HUES48 (cell line): Measurements from ENCODE around the gene CAPN2.
A peak's percentile ranks its signal among the peaks of the same experiment; 100 is the strongest.

ENCODE experiments used
- H3K27ac ChIP-seq: one replicate; pipeline ENCODE4 v1.7.0; 2013; ENCODE audit warnings: low read depth, low read length, inconsistent platforms
- H3K27me3 ChIP-seq: 2 replicates; pipeline ENCODE4 v1.6.1; 2013; ENCODE audit warnings: mild to moderate bottlenecking, low read length; ENCODE audit not compliant: control insufficient read depth, insufficient read depth
- H3K36me3 ChIP-seq: 2 replicates; pipeline ENCODE4 v1.6.1; 2013; ENCODE audit warnings: low read length; ENCODE audit not compliant: control insufficient read depth, insufficient read depth
- H3K4me1 ChIP-seq: 2 replicates; pipeline ENCODE4 v1.6.1; 2013; ENCODE audit warnings: mild to moderate bottlenecking, low read length; ENCODE audit not compliant: control insufficient read depth, insufficient read depth
- H3K4me3 ChIP-seq: 2 replicates; pipeline ENCODE4 v1.5.1; 2013; ENCODE audit warnings: mild to moderate bottlenecking, low read depth, low read length
- H3K9ac ChIP-seq: 2 replicates; pipeline ENCODE4 v1.6.1; 2013; ENCODE audit warnings: mild to moderate bottlenecking, low read depth, low read length, moderate library complexity
- H3K9me3 ChIP-seq: 2 replicates; pipeline ENCODE4 v1.6.1; 2013; ENCODE audit warnings: low read length; ENCODE audit not compliant: control insufficient read depth, insufficient read depth

The CAPN2 gene

DNA sequence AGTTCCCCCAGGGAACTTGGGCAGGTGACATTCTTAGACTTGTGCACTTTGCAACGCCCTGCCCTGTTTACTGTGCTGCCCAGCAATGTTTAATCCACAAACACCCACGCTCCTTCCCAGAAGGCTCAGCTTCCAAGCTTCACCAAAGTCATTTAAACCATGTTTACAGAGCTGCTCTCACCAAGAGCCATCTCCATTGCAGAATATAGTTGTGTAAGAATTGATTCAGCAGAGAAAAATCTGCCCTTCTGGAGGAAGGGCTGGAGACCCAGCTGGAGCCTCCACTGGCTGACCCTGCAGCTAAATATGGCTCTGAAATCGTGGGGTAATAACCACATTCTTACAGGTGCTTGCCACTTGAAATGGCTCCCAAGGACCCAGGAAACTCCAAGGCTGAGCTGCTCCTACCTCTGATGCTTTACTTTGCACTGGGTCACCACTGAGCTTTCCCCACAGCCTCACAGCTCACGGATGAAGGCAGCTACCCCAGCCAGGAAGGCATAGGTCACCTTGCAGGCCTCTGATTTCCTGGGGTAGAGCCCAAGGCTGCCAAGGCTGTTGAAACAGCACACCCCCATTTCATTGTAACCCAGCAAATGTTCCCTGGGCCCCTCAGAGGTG lies 8.7 kb downstream of the CAPN2 start:
- H3K27me3 ChIP-seq: peaks cover 50% of the 10 kb centered on the region
- no peak overlapping the region for H3K4me3 ChIP-seq
- no peak overlapping the region for H3K27ac ChIP-seq
- H3K36me3 ChIP-seq: no peaks in the 10 kb centered on the region
- H3K9ac ChIP-seq: no peak overlapping the region
- H3K9me3 ChIP-seq: no peaks in the 10 kb centered on the region
- H3K4me1 ChIP-seq: peaks cover 25% of the 10 kb centered on the region

DNA sequence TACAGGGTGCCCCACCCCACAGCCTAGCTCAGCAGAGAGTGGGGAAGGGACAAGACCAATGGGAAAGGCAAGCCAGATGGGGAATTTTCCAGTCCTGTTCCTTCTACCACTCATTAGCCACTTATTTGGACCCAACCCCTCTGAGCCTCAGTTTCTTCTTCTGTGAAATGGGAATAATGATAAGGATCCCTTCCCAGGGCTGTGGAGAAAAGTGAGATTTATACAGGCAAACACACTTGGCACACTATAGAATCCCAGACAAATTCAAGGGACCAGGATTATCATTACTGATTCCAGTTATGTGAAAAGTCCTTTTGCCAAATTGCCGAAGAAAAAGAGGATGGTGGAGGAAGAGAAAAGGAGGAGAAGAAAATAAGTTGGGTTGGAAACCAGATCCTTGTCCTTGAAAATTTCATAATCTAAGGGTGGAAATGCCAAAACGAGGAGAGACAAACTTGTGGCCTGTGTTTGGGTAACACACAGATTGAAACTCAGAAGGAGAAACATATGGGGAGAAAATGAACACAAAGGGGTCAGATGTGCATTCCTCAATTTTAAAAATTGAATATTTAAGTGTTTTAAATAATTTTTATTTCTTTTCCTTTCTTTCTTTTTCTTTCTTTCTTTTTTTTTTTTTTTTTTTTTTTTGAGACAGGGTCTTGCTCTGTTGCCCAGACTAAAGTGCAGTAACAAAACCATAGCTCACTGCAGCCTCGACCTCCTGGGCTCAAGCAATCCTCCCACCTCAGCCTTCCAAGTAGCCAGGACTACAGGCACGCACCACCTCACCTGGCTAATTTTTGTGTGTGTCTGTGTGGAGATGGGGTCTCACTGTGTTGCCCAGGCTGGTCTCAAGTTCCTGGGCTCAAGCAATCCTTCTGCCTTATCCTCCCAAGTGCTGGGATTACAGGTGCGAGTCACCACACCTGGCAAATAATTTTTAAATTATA lies 9.6 kb downstream of the CAPN2 start:
- peaks cover 33% of the 10 kb centered on the region for H3K4me1 ChIP-seq
- H3K9ac ChIP-seq: no peak overlapping the region
- peaks cover 46% of the 10 kb centered on the region for H3K27me3 ChIP-seq
- H3K36me3 ChIP-seq: no peaks in the 10 kb centered on the region
- no peak overlapping the region for H3K4me3 ChIP-seq
- H3K27ac ChIP-seq: no peak overlapping the region
- H3K9me3 ChIP-seq: no peaks in the 10 kb centered on the region

DNA sequence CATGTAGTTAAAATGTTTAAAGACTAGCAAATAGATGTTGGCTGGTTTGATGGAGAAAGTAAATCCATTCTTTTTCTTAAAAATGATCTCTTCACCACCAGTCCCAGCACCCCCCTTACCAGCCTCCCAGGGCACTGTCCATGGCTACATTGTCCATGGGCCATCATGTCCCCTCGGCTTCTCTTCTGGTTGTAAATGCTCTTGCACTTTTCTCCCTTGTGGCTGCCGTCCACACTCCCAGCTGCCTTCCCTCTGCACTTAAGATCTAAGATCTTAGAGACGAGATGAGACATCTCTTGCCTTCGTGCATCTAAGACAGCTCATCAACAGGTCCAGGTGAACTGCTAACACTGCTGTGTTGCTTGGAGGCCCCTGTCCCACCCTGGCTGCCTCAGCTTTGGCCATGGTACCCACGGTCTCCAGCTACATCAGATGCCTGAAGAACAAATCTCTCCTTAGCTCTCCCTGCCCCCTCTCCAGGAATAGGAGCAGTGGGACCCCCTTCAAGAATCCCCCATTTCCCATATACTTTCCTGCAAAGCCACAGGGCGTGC lies 11.1 kb downstream of the CAPN2 start:
- Histone ChIP-seq H3K4me1 (peaks cover 34% of the 10 kb centered on the region), H3K36me3 (no peaks in the 10 kb centered on the region), H3K9me3 (no peaks in the 10 kb centered on the region), H3K27me3 (peaks cover 46% of the 10 kb centered on the region), H3K9ac (no peak overlapping the region), H3K27ac (no peak overlapping the region), H3K4me3 (no peak overlapping the region)

DNA sequence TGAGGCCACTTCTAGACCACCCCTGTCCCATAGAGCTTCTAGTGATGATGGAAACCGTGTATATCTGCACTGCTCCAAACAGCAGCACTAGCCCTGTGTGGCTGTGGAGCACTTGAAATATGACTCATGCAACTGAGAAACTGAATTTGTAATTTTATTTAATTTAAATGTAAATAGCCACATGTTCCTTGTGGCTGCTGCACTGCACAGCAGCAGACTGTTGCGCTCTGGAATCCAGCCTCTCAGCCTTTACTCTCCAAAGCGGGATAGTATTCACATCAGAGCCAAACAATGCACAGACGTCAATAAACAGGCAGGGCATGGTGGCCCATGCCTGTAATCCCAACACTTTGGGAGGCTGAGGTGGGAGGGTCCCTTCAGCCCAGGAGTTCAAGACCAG lies 12.0 kb downstream of the CAPN2 start:
- Histone ChIP-seq H3K27me3 (peaks cover 53% of the 10 kb centered on the region), H3K27ac (no peak overlapping the region), H3K9ac (no peak overlapping the region), H3K4me3 (no peak overlapping the region), H3K9me3 (no peaks in the 10 kb centered on the region), H3K36me3 (no peaks in the 10 kb centered on the region), H3K4me1 (peaks cover 28% of the 10 kb centered on the region)

DNA sequence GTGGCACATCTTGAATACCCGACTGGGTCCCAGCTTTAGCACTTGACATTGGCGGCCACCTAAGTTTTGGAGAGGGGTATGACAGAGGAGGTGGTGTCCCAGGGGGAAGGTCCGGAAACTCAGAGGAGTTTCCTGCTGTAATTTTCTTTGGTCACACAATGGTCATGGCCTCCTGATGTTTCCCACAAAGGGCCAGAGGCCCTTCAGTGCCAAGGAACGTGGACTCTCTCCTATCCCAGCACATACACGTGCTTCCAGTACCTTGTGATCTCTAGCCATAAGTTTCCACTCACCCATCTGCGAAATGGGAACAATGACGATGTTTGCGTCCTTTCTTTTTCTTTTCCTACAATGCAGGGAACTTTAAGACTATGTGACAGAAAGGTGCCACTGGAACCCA lies 13.2 kb downstream of the CAPN2 start:
- Histone ChIP-seq H3K9ac (no peak overlapping the region), H3K4me1 (peaks cover 32% of the 10 kb centered on the region), H3K9me3 (no peaks in the 10 kb centered on the region), H3K4me3 (no peak overlapping the region), H3K36me3 (no peaks in the 10 kb centered on the region), H3K27me3 (peaks cover 47% of the 10 kb centered on the region), H3K27ac (no peak overlapping the region)

DNA sequence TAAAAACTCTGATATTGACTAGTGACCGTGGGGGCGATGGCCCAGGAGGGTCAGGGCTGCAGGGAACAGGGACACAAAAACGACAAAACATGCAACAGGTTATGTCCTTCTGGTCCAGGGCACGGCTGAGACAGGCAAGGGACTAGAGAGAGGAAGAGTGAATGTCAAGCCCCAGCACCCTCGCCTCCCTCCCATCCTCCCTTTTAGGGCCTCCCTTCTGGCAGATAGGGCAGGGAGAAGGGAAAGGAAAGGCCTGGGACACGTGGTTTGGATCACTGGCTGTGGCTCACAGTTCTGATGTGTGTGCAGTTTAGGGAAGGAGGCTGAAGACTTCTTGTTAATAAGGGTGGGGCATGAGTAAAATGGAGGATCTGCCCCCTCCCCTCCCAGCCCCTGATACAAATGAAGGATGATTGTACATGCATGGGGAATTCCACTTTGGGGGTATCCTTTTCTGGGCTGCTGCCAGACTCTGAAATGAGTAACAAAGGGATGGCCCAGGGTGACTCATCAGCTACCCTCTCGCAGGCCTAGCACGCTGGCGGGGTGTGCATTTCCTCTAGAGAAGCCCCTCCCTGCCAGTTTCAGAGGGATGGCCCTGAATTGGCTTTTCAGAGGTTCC lies 14.2 kb downstream of the CAPN2 start:
- Histone ChIP-seq H3K27ac (peak overlapping the region; percentile 89), H3K9me3 (no peaks in the 10 kb centered on the region), H3K36me3 (no peaks in the 10 kb centered on the region), H3K27me3 (peaks cover 47% of the 10 kb centered on the region), H3K4me3 (no peak overlapping the region), H3K9ac (0 out of 2 replicates have a peak overlapping the region, but pooled peaks have one; percentile 32), H3K4me1 (peaks cover 41% of the 10 kb centered on the region)

DNA sequence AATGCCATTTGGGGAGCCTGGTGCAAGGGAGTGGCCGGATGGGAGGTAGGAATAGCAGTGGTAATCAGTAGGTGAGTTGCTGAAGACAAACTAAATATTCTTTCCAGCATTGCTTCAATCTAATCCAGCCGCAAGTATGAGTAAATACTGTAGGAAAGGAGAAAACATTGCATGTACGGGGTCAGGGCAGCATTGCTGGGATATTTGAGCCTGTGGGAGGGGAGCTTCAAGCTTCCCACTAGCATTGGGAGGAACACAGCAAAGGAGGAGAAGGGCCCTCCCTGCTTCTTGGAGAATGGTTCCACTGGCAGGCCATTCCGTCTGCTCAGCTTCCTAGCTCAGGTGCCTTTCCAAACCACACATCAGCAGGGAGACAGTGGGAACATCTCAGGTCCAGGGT lies 15.2 kb downstream of the CAPN2 start:
- H3K27me3 ChIP-seq: peaks cover 55% of the 10 kb centered on the region

DNA sequence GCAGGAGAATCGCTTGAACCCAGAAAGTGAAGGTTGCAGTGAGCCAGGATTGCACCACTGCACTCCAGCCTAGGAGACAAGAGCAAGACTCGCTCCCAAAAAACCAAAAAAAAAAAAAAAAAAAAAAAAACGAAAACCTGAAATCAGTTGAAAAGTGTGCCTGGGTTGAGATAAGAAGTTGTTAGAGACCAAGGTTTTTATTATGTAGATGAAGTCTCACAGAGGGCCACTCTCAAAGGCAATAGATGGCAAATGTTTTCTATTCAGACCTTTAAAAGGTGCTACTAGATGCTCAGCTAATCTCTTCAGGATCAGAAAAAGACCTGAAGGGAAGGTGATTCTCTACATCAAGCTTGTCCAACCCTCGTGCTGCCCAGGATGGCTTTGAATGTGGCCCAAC lies 17.6 kb downstream of the CAPN2 start:
- H3K27me3 ChIP-seq: peaks cover 64% of the 10 kb centered on the region
- no peak overlapping the region for H3K4me3 ChIP-seq
- H3K27ac ChIP-seq: no peak overlapping the region
- no peaks in the 10 kb centered on the region for H3K36me3 ChIP-seq
- H3K9me3 ChIP-seq: no peaks in the 10 kb centered on the region
- peaks cover 65% of the 10 kb centered on the region for H3K4me1 ChIP-seq
- no peak overlapping the region for H3K9ac ChIP-seq

More for the DNA sequence above, 15.2 kb downstream of the CAPN2 start:
- no peak overlapping the region for H3K27ac ChIP-seq
- H3K9ac ChIP-seq: no peak overlapping the region
- no peak overlapping the region for H3K4me3 ChIP-seq
- H3K36me3 ChIP-seq: no peaks in the 10 kb centered on the region
- peaks cover 47% of the 10 kb centered on the region for H3K4me1 ChIP-seq
- no peaks in the 10 kb centered on the region for H3K9me3 ChIP-seq

DNA sequence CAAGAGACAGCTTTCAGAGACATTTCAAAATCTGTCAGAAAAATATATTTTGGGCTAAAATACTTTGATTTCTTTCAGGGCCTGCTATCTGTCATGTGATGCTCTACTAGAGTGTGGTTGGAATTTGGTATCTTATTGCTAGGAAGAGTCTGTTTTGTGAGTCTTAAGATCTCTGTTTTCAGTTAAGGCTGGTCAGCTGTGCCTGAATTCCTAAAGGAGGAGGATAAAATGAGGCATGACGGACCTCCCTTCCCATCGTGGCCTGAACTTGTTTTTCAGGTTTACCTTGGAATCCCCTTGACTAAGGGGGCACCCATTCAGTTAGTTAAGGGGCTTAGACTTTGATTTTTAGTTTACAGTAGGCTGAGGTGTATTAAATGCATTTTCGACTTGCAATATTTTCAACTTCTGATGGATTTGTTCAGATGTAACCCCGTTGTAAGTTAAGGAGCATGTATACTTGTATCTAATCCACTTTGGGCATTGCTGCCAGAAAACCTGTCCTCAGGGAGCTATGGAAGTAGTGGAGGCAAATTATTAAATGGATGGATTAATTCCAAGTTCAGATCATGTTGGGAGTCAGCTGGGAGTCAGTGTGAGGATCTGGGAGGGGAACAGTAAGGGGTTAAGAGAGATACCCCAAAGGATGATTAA lies 18.3 kb downstream of the CAPN2 start:
- Histone ChIP-seq H3K36me3 (no peaks in the 10 kb centered on the region), H3K9me3 (no peaks in the 10 kb centered on the region), H3K27me3 (peaks cover 62% of the 10 kb centered on the region), H3K27ac (no peak overlapping the region), H3K9ac (no peak overlapping the region), H3K4me3 (no peak overlapping the region), H3K4me1 (peaks cover 65% of the 10 kb centered on the region)

DNA sequence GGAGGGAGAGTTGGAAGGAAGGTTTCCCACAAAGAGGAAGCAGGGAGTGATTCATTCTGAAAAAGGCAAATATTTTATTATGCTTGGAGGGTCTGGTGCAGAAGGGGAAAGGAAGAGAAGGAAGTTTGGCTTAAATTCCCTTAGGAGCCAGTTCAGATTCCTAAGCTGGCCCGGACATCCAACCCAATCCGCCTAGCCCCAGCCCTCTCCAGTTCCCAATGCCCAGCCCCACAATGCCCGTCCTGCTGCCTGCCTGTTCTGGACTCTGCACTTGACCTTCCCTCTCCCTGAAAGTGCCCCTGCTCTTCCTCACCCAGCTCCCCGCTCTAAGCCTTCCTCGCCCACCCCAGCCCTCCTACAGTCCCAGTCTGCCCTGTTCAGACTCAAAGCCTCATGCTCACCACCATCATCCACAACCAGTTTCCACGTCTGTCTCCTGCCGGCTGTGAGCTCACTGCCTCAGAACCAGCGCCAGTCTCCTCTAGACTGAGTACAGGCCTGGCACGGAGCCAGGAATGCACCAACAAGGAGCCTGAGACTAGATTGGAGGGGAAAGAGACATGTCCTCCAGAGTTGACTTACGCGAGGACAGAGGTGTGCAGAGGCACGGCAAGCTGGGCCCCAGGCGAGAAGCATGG lies 18.9 kb downstream of the CAPN2 start:
- H3K9me3 ChIP-seq: no peaks in the 10 kb centered on the region
- no peaks in the 10 kb centered on the region for H3K36me3 ChIP-seq
- H3K4me3 ChIP-seq: no peak overlapping the region
- peaks cover 58% of the 10 kb centered on the region for H3K4me1 ChIP-seq
- H3K27ac ChIP-seq: no peak overlapping the region
- H3K9ac ChIP-seq: no peak overlapping the region
- peaks cover 62% of the 10 kb centered on the region for H3K27me3 ChIP-seq
